Measurements from ENCODE around the gene UGT1A8. TPM values are rescaled to one million over a fixed set of nuclear protein-coding genes. Genes with fewer than 3 reads are reported as not detected.

UGT1A8 gene
- total RNA-seq, 1 experiment from 2014 or later: not detected

GRCh38 chr2:233807966-233808935, 190.8 kb downstream of the UGT1A8 start:
- Histone ChIP-seq H4K20me1 (ENCODE audit: insufficient read depth) (no peaks in the 10 kb centered on the region), H3K36me3 (ENCODE audit: control insufficient read depth in 1 of 2, insufficient read depth in 2 of 2, low read length in 2 of 2) (no peaks in the 10 kb centered on the region), H3K27me3 (ENCODE audit: insufficient read depth, low read length) (no peaks in the 10 kb centered on the region; the same call in 1 of the 2 replicates), H3K9me3 (ENCODE audit: control insufficient read depth in 1 of 2, insufficient read depth in 1 of 2, low read depth in 1 of 2, low read length in 2 of 2) (no peaks in the 10 kb centered on the region), H3K79me2 (ENCODE audit: insufficient read depth, low read length) (no peaks in the 10 kb centered on the region), H3K4me2 (ENCODE audit: low read length) (no peak overlapping the region), H3K9me2 (ENCODE audit: insufficient read depth) (no peaks in the 10 kb centered on the region), H2AFZ (ENCODE audit: low read depth, low read length, poor library complexity, severe bottlenecking) (no peak overlapping the region), H3K4me1 (ENCODE audit: control insufficient read depth in 1 of 2, insufficient read depth in 2 of 2, low read length in 2 of 2) (no peaks in the 10 kb centered on the region), H3K4me3 (replicated peaks in 1 of 2; ENCODE audit: low read depth in 1 of 2, low read length in 2 of 2) (no peak overlapping the region), H3K9ac (ENCODE audit: low read length) (no peak overlapping the region), H3K27ac (ENCODE audit: low read depth, low read length) (no peak overlapping the region)
- POLR2A ChIA-PET: no interaction called here
- DNase-seq (ENCODE audit: low read depth, low spot score) (no peak), ATAC-seq (no peak)
- TF ChIP-seq POLR2AphosphoS5 (IDR thresholded peaks at IDR 0.05; ENCODE audit: low read depth, low read length): no peak
- no peak for TF ChIP-seq CEBPB (IDR thresholded peaks at IDR 0.05; ENCODE audit: low read depth)
- TF ChIP-seq CTCF (IDR thresholded peaks at IDR 0.05 in 2 of 3, conservative IDR thresholded peaks at IDR 0.05 in 1 of 3; ENCODE audit: borderline replicate concordance in 1 of 3, insufficient read depth in 1 of 3, low read depth in 2 of 3, low read length in 2 of 3): no peak
- no peak for TF ChIP-seq TCF7L2 (IDR thresholded peaks at IDR 0.05; ENCODE audit: borderline replicate concordance, extremely low read depth, insufficient read depth, insufficient read length)
- no peak for TF ChIP-seq CBX3 (IDR thresholded peaks at IDR 0.05; ENCODE audit: low read depth)
- no peak for TF ChIP-seq RAD21 (IDR thresholded peaks at IDR 0.05; ENCODE audit: low read depth)
- TF ChIP-seq ZBTB33 (IDR thresholded peaks at IDR 0.05; ENCODE audit: extremely low read depth, insufficient replicate concordance, low read length): no peak
- TF ChIP-seq POLR2A (IDR thresholded peaks at IDR 0.05; ENCODE audit: borderline replicate concordance, extremely low read depth, insufficient read depth, insufficient read length): no peak
- no peak for TF ChIP-seq ZNF274 (IDR thresholded peaks at IDR 0.05; ENCODE audit: low read depth, low read length)
- no peak for TF ChIP-seq FOSL1 (IDR thresholded peaks at IDR 0.05; ENCODE audit: low read depth)
- no peak for TF ChIP-seq ZFX (IDR thresholded peaks at IDR 0.05)
- TF ChIP-seq SP1 (IDR thresholded peaks at IDR 0.05; ENCODE audit: low read depth): no peak
- TF ChIP-seq JUND (IDR thresholded peaks at IDR 0.05): no peak
- no peak for TF ChIP-seq EZH2phosphoT487 (IDR thresholded peaks at IDR 0.05; ENCODE audit: borderline replicate concordance)
- TF ChIP-seq EGR1 (IDR thresholded peaks at IDR 0.05; ENCODE audit: low read depth): no peak
- no peak for TF ChIP-seq ATF3 (IDR thresholded peaks at IDR 0.05)
- no peak for TF ChIP-seq MAX (IDR thresholded peaks at IDR 0.05)
- no peak for TF ChIP-seq SIN3A (IDR thresholded peaks at IDR 0.05; ENCODE audit: low read depth)
- TF ChIP-seq EZH2 (IDR thresholded peaks at IDR 0.05): no peak
- CTCF ChIA-PET: no interaction called here
- BruUV-seq (replicated peaks): no TSS peak
- RAD21 ChIA-PET (ENCODE audit: low non-redundant PET in 1 of 2, low total read pairs in 2 of 2, uncharacterized antibody in 2 of 2, unreplicated experiment in 2 of 2): no interaction called here
- intact Hi-C loops (cut with micrococcal nuclease): no loop called here
